ENCODE measurements around the gene SNRPD2.

Gene SNRPD2

DNA sequence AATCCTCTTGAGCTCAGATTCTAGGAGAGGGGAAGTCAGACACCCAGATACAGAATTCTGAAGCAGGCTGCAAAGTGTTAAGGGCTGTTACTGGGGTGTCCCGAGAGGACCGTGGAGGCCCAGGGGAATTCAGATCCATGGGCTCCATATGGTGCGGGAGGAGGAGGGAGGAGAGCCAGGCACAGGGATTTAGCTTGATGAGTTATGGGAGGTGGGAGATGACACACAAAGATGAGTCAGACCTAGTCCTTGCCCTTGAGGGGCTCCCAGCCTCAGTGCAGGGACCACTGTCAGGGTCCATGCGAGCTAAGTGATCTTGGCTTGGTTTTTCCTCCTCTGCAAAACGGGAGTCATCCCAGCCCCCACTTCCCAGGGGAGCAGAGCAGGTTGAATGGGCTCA is 38.1 kb downstream of the SNRPD2 start:
- DNase-seq, result no peak

- no peak for DNase-seq
These were observed 41.0 kb downstream of the SNRPD2 start for GRCh38 chr19:45650722-45651121.

DNA sequence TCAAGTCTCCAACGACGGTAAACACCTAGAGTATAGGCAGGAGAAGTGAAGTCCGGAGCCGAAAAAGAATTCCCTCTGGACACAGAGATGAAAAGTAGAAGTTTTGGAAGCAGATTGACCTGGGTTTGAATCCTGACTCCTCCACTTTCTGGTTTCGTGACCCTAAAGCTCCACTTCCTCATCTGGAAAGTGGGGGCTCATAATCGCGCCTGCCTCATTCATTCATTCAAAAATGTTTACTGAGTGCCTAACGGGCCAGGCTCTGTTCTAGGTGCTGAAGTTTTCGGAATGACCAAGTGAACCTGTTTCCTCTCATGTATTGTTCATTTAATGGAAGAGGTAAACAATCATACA is 45.4 kb downstream of the SNRPD2 start:
- no peak for DNase-seq

DNA sequence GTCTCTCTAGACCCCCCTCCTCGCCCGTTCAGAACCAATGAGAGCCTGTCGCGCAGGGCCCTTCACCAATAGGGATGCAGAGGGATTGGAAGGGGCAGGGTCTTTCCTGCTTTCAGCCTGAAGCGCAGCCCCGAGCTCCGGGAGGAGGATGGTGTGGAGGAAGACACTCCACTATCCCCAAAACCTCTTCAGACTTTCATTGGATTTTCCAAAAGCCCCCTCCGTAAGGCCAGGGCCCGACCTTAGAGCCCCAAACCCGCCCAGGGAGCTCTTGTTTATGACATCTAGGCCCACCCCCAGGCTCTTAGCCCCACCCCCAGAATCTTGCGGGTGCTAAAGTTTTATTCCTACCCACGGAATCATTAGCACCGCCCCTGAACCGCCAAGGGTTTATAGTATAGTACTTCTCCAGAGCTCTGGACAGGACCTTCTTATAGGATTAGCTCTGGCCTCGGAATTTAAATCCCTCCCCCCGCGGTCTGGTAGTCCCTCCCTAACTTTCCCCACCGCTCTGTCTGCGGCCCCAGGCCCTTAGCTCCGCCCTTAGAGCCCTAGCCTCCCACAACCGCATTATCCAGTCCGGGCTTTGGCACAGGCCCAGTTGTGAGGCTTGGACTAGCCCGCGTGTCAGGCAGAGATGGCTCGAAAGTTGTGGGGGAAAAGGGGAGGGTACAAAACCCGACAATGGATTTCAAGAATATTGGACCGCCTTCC is 46.0 kb downstream of the SNRPD2 start:
- DNase-seq, result peak; percentile 96

DNA sequence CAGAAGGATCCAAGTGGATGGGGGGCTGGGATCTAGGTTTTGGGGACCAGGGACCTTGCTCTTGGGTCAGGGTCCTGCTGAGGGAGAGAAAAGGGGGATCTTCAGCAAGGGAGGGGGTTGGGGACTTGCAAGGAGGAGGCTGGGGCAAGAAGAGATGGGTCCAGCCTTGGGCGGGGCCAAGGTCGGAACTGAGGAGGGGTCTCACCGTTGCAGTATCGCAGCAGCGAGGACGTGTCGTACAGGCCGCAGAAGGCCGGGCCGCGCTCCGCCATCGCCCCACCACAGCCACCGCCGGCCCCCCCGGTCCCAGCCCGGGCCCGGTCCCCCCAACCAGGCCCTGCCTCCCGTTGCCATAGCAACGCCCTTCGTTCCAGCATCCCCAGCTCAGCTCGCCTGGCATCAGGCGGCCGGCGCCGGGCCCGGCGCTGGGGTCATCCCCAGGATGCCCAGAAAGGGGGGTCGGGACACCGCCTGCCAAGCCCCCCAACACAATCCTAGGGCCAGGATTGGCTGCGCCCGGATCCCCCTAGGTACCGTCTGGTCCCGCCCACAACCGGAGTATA is 46.6 kb downstream of the SNRPD2 start:
- DNase-seq, result no peak

DNA sequence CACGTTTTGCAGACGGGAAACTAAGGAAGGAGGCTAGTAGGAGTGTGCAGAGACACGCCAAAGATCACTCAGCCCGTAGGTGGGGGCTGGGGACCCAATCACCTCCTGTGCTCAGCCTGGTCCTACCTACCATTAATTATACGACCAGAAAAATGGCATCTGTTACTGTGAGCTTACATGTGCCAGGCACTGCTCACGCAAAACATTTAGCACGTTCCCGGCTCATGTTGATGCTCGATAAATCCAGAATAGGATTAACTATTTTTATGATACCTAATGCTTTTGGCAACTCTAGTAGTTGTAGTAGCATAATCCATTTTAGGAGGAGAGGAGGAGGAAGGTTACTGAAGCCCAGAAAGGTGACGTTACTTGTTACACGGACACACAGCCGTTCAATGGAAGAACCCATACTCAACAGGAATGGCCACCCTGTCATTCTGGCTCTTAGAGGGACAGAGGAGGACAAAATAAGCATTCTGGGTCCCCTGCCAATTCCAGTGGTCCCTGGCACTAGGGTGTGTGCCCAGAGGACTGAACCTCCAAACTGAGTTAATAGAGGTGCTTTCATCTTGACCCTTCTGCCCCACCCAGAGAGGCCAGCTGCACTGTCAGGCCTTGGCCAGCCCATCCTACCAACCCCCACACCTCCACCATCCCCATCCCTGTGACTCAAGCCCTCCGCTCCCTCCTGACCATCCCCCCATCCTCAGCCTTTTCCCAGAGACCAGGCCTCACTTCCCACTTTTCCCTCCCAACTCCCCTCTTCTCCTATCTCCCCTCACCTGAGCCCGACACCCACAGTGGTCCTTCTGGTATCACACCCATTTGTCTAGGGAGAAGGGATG is 47.6 kb downstream of the SNRPD2 start:
- DNase-seq, result no peak

DNA sequence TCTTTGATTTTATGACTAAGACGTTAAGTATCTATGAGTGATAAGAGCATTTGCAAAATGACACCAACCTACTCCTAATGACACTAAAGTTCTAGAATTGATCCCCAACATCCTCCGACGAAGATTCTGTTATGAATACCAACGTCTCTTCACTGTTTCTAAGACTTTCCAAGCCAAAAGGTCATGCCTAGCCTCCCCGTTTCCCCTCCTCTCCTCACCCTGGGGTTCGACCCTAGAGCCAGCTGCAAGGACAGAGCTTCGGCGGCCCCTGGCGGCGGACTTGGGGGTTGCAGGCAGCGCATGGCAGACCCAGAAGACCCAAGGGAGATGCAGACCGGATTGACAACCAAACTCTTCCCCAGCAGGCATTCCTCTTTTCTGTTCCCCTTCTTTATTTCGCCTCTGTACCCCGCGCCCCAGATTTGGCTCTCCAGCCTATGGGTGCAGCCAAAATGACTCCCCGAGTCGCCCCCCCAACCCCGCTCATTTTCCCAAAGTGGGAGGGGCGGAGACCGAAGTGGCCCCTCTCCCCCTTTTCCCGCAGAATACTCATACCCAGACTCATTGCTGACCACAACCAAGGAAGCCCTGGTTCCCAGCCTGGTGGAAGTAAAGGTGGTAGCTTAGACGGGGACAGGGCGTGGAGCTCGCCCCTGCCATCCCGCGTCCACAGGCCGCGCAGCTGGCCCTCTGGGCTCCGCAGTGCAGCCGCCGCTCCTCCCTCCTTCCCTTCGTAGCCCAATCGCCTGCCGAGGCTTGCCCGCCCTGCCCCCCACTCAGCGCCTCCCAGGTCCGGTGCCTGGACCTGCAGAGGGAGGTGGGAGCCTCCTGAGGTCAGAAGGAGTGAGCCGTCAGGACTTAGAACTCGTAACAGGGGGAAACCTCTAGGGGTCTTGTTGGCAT is 48.5 kb downstream of the SNRPD2 start:
- DNase-seq, result peak; percentile 96

DNA sequence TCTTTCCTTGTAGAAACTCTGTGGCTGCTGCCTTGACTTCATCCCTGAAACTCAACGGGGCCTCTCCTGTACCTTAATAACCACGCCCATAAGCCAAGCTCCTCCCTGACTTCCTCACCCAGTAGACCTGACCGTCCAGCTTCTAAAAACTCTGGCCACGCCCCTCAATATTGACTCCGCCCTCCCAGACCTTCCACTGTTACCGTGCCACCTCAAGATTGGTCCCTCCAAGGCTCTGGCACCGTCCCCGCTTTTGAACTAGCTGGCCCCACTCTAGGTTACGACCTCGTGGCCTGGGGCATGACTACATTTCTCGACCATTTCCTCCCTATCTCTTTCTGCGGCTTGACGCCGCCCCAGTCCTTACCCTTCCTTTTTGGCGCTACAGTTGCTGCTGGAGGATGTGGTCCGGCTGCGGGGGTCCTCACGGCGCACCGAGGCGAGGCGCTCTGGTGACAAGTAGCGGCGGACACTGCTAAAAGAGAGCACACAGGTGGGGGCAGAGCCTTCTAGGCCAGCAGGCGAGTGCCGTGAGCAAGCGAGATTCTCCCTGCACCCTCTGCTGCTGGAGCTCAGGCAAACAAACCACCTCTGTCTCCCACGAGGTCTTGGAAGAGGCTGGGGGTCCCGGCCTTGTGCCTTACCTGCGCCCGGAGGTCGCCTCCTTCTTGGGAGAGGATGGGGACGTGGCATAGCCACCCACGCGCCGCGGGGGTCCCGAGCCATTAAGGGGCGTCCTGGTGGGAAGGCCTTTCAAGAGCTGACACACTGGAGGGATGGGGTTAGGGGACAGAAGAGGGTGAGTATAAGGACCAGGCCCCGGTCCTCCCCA is 50.3 kb downstream of the SNRPD2 start:
- peak; percentile 13 for DNase-seq

DNA sequence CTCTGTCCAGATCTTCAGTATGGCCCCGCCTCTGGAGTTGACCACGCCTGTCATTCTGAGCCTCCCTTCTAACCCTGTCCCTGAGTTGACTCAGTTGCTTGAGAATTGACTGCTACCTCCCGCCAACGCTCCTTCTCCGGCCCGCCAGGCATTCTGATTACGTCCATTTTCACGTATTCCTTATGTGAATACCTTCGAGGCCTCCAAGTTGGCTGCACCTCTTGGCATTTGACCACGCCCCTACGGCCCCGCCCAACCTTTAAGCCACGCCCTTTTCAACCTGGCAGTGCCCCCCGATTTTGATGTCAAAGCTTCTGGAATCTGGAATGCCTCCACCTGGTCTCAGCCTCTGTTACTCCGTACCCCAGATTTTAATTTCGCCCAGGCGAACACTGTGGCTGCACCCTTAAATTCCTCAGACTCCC is 50.9 kb downstream of the SNRPD2 start:
- no peak for DNase-seq

DNA sequence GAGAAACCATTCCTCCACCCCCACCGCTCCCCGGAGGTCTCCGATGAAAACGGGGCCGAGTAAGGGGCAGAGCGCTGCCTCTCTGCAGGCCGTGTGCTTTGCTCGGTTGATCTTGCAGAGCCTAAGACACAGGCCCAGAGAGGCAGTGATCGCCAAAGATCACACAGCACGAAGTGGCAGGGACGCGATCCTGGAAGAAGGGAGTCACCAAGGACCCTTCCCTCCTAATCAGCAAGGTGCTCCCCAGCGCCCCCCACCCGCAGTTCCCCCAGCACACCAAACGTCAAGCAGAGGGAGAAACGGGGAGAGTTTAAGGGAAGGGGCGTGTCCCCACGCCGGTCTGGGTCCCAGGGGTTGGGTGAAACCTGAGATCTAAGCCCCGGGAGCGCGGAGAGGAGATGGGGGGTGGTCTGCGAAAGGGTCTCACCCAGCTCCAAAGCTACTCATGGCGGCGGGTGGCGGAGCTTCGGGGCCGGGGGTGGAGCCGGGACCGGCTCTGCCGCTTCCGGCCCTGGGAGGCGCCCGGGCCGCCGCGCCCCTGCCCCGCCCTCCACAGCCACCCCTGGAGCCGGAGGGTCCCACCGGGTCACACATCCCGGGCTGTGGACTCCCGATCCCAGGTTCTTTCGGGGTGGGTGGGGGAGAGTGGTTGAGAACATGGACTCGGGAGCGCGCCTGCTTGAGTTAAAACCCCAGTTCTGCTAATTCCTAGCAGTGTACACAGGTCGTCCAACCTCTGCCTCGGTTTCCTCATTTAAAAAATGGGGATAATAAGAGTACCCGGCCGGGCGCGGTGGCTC is 52.6 kb downstream of the SNRPD2 start, which contains the start of gene EML2:
Gene EML2 (minus strand): TSS at position 468 of the 800 bp plus-strand sequence. CDS start 21 bp downstream, at position 447.
- peak; percentile 76 for DNase-seq

DNA sequence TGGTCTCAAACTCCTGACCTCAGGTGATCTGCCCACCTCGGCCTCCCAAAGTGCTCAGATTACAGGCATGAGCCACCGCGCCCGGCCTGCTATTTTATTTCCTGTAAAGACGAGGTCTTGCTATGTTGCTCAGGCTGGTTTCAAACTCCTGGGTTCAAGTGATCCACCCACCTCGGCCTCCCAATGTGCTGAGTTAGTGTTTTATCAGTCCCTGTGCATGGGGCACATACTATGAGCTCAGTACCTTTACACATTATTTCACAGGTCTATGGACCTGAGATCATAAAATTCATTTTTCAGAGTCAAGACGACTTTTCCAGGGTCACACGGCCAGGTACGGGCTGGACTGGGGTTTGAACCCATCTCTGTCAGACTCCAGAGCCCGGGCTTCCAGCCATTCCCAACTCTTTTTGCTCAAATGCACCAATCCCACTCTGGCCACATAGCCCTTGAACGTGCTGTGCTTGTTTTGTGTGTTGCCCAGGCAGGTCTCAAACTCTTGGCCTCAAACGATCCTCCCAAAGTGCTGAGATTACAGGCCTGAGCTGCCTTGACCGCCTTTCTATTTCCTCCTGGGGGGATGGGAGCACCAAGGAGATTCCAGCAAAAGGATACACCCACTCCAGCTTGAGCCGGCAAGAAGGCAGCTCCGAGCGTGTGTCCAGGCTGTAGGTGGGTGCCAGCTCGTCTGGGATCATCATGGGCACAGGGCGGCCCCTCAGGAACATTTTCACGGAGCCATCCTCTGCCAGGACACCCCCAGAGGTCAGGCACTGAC is 53.7 kb downstream of the SNRPD2 start:
- no peak for DNase-seq
